Natural killer cell (primary cell): ENCODE data around the gene TACR2. TPM values are rescaled to one million over a fixed set of nuclear protein-coding genes. Genes with fewer than 3 reads are reported as not detected.
"Not testable (repeated sequence)": the region's sequence is repeated elsewhere in the genome, so short reads cannot be mapped to it uniquely, and the experiment has no call there.

ENCODE experiments used
- ATAC-seq, 3 donors: fragments of 150-1000 bp in 2 of 3; fragments of 200-7000 bp in 1 of 3; cut with Tn5 transposase; 1 replicate in 1 of 3; 2 replicates in 2 of 3; pipeline ENCODE4 v1.10.0; 2021; ENCODE audit warnings: mild to moderate bottlenecking in 2 of 3, moderate library complexity in 2 of 3
- DNase-seq, 2 donors: peaks; one replicate each; pipeline versions ENCODE4 v3.0.0 to v3.0.0-alpha.2; 2013 to 2021; ENCODE audit warnings: mixed read lengths in 1 of 2
- H3K27ac ChIP-seq: one replicate; pipeline ENCODE4 v1.5.1; 2013; ENCODE audit warnings: mild to moderate bottlenecking, low read length
- H3K27me3 ChIP-seq: one replicate; pipeline ENCODE4 v1.6.1; 2013; ENCODE audit warnings: low read length; ENCODE audit not compliant: control insufficient read depth, insufficient read depth
- H3K36me3 ChIP-seq: one replicate; pipeline ENCODE4 v1.6.1; 2013; ENCODE audit warnings: low read length; ENCODE audit not compliant: control insufficient read depth, insufficient read depth
- H3K4me1 ChIP-seq: one replicate; pipeline ENCODE4 v1.6.1; 2013; ENCODE audit warnings: low read length; ENCODE audit not compliant: control insufficient read depth, insufficient read depth
- H3K4me3 ChIP-seq: one replicate; pipeline ENCODE4 v1.5.1; 2013; ENCODE audit warnings: low read length
- H3K9me3 ChIP-seq: one replicate; pipeline ENCODE4 v1.6.1; 2013; ENCODE audit warnings: low read length; ENCODE audit not compliant: control insufficient read depth, insufficient read depth
- H3K27ac Mint-ChIP-seq, 2 donors: one replicate each; pipeline ENCODE4 v1.8.0; 2022; ENCODE audit warnings: mild to moderate bottlenecking in 2 of 2, mixed read lengths in 2 of 2, moderate library complexity in 1 of 2
- H3K27me3 Mint-ChIP-seq, 2 donors: one replicate each; pipeline ENCODE4 v1.8.0; 2022; ENCODE audit warnings: low read depth in 2 of 2, mixed read lengths in 2 of 2
- H3K36me3 Mint-ChIP-seq: one replicate; pipeline ENCODE4 v1.8.0; 2022; ENCODE audit warnings: mixed read lengths
- H3K4me1 Mint-ChIP-seq, 2 donors: one replicate each; pipeline ENCODE4 v1.8.0; 2022; ENCODE audit warnings: mixed read lengths in 2 of 2
- H3K4me3 Mint-ChIP-seq: one replicate; pipeline ENCODE4 v1.8.0; 2022; ENCODE audit warnings: mild to moderate bottlenecking, moderate library complexity, mixed read lengths
- H3K9me3 Mint-ChIP-seq, 2 donors: one replicate each; pipeline ENCODE4 v1.8.0; 2022; ENCODE audit warnings: mixed read lengths in 2 of 2
- WGBS: methylation state at CpG from one replicate; pipeline ENCODE4 v1.1.7; 2013; ENCODE audit warnings: missing lambda C conversion rate; ENCODE audit not compliant: insufficient coverage; 5-methylcytosine and 5-hydroxymethylcytosine counted together
- intact Hi-C: fragments of 100-400 bp; cut with micrococcal nuclease; formaldehyde crosslinking; loops from one replicate; pipeline ENCODE4 v1.14.2; 2022
- total RNA-seq, 4 donors: library from RNA; stranded (reverse); fragments of 120-200 nt in 1 of 4; gene quantifications; one replicate each; pipeline versions ENCODE4 v1.2.3 to v1.2.4, GENCODE V29; 2013 to 2022
- TF ChIP-seq, protein P1 (sequence below): fragments of 200-600 bp; IDR thresholded peaks from one replicate; pipeline ENCODE4 v1.8.0; 2022; ENCODE audit warnings: antibody characterized with exemption

Gene TACR2
- total RNA-seq, 3 donors from 2014 or later (not counting 1 experiment from before 2014, with no cell fraction given) = not detected

DNA sequence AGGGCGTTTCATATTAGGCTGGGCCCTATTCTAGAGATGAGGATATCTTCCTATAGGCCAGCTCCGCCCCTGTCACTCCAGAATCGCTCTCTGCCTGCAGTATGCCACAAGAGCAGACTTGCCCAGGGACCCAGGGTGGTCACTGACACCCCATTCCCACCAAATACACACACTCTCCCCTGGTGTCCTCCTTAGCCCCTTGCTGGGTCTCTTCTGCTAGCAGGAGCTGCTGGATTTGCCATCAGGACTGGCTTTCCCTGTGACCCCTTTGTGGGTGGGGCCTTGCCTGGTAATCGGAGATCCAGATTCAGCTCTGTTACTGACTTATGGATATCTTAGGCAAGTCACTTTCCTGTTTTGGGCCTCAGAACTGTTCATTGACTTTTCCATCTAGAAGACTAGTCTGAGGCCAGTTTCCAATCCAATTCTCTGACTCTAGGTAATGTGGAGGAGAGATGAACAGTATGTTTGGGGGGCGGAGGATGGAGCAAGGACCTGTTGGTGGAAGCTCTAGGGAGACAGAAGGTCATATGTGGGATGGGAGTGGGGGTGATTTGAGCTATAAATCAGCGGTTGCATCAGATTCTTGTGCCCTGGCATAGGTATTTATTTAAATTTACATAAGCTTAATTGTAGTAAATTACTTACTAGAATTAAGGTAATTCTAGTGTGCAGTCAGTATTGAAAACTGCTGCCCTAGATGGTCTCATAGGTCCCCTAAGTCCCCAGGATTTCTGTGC lies 36.1 kb upstream of the TACR2 start:
- Mint-ChIP-seq H3K27ac (no peak overlapping the region), H3K9me3 (no peaks in the 10 kb centered on the region)
- no peak overlapping the region for H3K27ac ChIP-seq

DNA sequence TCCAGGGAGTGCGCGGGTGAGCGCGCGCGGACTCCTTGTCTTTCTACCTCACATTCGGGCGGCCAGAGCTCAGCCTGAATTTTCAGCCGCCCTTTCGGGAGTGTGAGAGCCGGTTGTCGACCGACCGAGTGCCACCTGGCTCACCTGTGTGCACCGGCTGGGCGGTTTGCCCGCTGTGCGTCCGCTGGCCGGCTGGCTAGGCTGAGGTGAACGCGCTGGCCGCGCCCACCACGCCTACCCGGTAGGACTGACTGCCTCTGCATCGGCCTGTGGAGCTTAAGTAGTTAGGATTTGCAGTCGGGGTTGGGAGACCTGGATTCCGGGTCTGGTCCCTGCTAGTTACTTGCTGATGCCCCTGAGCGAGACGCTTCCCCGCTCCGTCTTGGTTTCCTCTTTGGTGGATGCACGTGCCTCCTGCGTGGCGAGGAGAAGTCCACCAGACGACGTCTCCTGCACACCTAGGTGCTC lies 35.1 kb upstream of the TACR2 start:
- WGBS = 18% methylated on average over 38 of the region's 38 CpGs
- no peak overlapping the region for H3K27ac ChIP-seq
- no peaks in the 10 kb centered on the region for H3K36me3 Mint-ChIP-seq

More for the DNA sequence above, 36.1 kb upstream of the TACR2 start:
- 88% methylated on average over 5 of the region's 6 CpGs for WGBS
- no peaks in the 10 kb centered on the region for H3K36me3 Mint-ChIP-seq
- H3K27me3 Mint-ChIP-seq = peaks cover 10 to 16% of the 10 kb centered on the region in 2 donors
- Histone ChIP-seq H3K9me3 (no peaks in the 10 kb centered on the region), H3K36me3 (no peaks in the 10 kb centered on the region), H3K27me3 (no peaks in the 10 kb centered on the region), H3K4me1 (peaks cover 13% of the 10 kb centered on the region), H3K4me3 (no peak overlapping the region)
- H3K4me3 Mint-ChIP-seq = peak overlapping the region; percentile 95
- intact Hi-C loops = no loop called here
- DNase-seq = no peak
- ATAC-seq = no peak
- TF ChIP-seq, protein P1, sequence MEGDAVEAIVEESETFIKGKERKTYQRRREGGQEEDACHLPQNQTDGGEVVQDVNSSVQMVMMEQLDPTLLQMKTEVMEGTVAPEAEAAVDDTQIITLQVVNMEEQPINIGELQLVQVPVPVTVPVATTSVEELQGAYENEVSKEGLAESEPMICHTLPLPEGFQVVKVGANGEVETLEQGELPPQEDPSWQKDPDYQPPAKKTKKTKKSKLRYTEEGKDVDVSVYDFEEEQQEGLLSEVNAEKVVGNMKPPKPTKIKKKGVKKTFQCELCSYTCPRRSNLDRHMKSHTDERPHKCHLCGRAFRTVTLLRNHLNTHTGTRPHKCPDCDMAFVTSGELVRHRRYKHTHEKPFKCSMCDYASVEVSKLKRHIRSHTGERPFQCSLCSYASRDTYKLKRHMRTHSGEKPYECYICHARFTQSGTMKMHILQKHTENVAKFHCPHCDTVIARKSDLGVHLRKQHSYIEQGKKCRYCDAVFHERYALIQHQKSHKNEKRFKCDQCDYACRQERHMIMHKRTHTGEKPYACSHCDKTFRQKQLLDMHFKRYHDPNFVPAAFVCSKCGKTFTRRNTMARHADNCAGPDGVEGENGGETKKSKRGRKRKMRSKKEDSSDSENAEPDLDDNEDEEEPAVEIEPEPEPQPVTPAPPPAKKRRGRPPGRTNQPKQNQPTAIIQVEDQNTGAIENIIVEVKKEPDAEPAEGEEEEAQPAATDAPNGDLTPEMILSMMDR = no peak
- peaks cover 5 to 16% of the 10 kb centered on the region in 2 donors for H3K4me1 Mint-ChIP-seq

DNA sequence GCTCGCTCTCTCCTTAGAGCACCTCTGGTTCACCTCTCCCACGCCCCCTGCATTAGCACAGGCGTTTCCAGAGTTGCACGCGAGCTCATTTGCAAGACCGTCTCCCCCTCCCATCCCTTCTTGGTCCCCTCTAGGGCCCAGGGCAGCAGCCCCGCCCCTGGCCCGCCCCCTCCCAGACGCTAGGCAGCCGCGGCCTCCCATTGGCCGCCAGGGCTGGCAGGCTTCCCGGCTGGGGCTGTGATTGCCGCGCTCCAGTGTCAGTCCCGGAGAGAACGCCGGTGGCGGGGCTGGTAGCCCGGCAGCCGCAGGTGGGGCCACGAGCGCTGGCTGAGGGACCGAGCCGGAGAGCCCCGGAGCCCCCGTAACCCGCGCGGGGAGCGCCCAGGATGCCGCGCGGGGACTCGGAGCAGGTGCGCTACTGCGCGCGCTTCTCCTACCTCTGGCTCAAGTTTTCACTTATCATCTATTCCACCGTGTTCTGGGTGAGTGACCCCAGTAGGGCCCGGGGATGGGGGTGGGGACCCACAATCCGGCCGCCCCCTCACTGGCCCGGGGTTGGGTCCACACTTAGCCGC lies 34.6 kb upstream of the TACR2 start, which contains the start of gene TSPAN15:
TSS of gene TSPAN15 (plus strand) at position 257 of the 575 bp plus-strand sequence. CDS start at position 387, 130 bp downstream.
- peaks cover 5 to 16% of the 10 kb centered on the region in 2 donors for H3K4me1 Mint-ChIP-seq
- no peaks in the 10 kb centered on the region for H3K9me3 ChIP-seq
- no peaks in the 10 kb centered on the region for H3K27me3 ChIP-seq
- peak within 1 kb of the TSS; percentile 95 for H3K4me3 Mint-ChIP-seq
- H3K4me3 ChIP-seq = peak within 1 kb of the TSS; percentile 51
- peak; percentile 80 to 95 (median 93) for ATAC-seq
- no peaks in the 10 kb centered on the region for H3K36me3 ChIP-seq
- no peak within 1 kb of the TSS for H3K27ac ChIP-seq
- peak; percentile 43 to 88 for DNase-seq
- H3K27me3 Mint-ChIP-seq = peaks cover 10 to 16% of the 10 kb centered on the region in 2 donors
- intact Hi-C loops = no loop called here
- H3K27ac Mint-ChIP-seq = peak within 1 kb of the TSS in 1 of 2 donors; percentile 61
- H3K36me3 Mint-ChIP-seq = no peaks in the 10 kb centered on the region
- TF ChIP-seq, protein P1 = no peak
- WGBS = 1% methylated on average over 45 of the region's 45 CpGs
- H3K9me3 Mint-ChIP-seq = no peaks in the 10 kb centered on the region
- H3K4me1 ChIP-seq = peaks cover 13% of the 10 kb centered on the region

More for the DNA sequence above, 35.1 kb upstream of the TACR2 start:
- ATAC-seq (peak in 1 of 3 donors; percentile 1), DNase-seq (peak in 1 of 2 donors; percentile 23)
- intact Hi-C loops = no loop called here
- H3K4me1 Mint-ChIP-seq = peaks cover 5 to 16% of the 10 kb centered on the region in 2 donors
- H3K4me1 ChIP-seq = peaks cover 13% of the 10 kb centered on the region
- peak overlapping the region in 1 of 2 donors; percentile 61 for H3K27ac Mint-ChIP-seq
- H3K9me3 ChIP-seq = no peaks in the 10 kb centered on the region
- peak overlapping the region; percentile 51 for H3K4me3 ChIP-seq
- H3K36me3 ChIP-seq = no peaks in the 10 kb centered on the region
- H3K27me3 ChIP-seq = no peaks in the 10 kb centered on the region
- H3K4me3 Mint-ChIP-seq = peak overlapping the region; percentile 95
- H3K9me3 Mint-ChIP-seq = no peaks in the 10 kb centered on the region
- H3K27me3 Mint-ChIP-seq = peaks cover 10 to 16% of the 10 kb centered on the region in 2 donors
- TF ChIP-seq, protein P1 = no peak

DNA sequence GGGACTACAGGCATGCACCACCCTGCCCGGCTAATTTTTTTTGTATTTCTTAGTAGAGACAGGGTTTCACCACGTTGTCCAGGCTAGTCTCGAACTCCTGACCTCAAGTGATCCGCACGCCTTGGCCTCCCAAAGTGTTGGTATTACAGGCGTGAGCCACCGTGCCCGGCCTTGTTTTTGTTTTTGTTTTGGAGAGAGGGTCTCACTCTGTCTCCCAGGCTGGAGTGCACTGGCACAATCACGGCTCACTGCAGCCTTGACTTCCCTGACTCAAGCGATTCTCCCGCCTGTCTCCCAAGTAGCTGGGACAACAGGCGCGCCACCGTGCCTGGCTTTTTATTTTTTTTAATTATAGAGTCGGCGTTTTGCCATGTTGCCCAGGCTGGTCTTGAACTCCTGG lies 33.7 kb upstream of the TACR2 start:
- H3K4me3 Mint-ChIP-seq, H3K4me3 ChIP-seq, H3K36me3 Mint-ChIP-seq, H3K27ac Mint-ChIP-seq, H3K9me3 ChIP-seq, DNase-seq, intact Hi-C loops, H3K27me3 ChIP-seq, H3K9me3 Mint-ChIP-seq, H3K36me3 ChIP-seq, ATAC-seq, H3K27ac ChIP-seq: not testable (repeated sequence)
- peaks cover 13% of the 10 kb centered on the region for H3K4me1 ChIP-seq
- Mint-ChIP-seq H3K27me3 (peaks cover 10 to 16% of the 10 kb centered on the region in 2 donors), H3K4me1 (peaks cover 5 to 16% of the 10 kb centered on the region in 2 donors)
- 93% methylated on average over 16 of the region's 16 CpGs for WGBS
